AG09319 (cell line): ENCODE measurements around the gene SLC22A16.
"Not testable (repeated sequence)": the region's sequence is repeated elsewhere in the genome, so short reads cannot be mapped to it uniquely, and the experiment has no call there.

Experiments
- DNase-seq: peaks from one replicate; pipeline ENCODE4 v3.0.0-alpha.2; 2010; ENCODE audit warnings: low read depth; ENCODE audit errors: extremely low read depth
- CTCF ChIP-seq: IDR thresholded peaks from 2 replicates; pipeline ENCODE4 v1.5.1; 2011; ENCODE audit warnings: low read depth, mild to moderate bottlenecking, inconsistent platforms, low read length, moderate library complexity

The SLC22A16 gene

GRCh38 chr6:110509617-110510241 lies 33.3 kb upstream of the SLC22A16 start:
- no peak for DNase-seq

DNA sequence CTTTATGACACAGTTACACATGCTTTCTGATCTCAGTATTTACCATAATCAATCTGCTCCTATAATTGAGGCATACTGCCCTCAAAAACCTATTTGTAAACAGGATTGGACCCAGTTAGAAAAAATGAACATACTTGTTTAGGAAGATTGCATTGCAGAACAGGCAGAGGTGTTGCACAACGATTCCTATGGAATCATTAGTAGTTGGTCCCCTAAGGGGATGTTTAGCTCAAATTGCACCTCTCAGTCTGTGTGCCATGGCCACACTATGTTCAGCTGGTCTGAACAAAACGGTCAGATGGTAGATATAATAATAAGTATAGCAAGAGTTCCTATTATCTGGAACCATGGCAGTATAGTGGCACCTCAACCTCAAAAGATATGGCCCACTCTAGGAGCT lies 28.5 kb upstream of the SLC22A16 start:
- not testable (repeated sequence) for DNase-seq

More at GRCh38 chr6:110509617-110510241, 33.3 kb upstream of the SLC22A16 start:
- TF ChIP-seq CTCF, result no peak

- no peak for DNase-seq
- no peak for TF ChIP-seq CTCF
Measured at GRCh38 chr6:110495949-110496348, 19.5 kb upstream of the SLC22A16 start.

DNA sequence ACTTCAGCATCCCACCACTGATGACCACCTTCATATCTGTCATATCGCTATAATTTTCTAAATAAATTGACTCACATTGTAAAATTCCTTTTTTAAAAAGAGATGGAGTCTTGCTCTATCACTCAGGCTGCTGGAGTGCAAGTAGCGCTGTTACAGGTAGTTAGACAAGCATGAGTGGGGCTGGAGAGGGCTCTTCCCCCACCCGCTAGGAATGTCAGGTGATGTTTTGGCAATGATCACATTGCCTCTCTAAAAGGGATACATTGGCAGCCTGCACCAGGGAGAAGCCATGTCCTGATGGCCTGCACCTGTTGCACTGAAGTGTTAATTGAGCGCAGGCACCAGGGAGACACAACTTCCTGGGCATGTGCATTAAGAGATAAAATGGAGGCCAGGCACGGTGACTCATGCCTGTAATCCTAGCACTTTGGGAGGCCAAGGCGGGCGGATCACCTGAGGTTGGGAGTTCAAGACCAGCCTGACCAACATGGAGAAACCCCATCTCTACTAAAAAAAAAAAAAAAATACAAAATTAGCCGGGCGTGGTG lies 16.9 kb upstream of the SLC22A16 start:
- no peak for TF ChIP-seq CTCF
- DNase-seq, result no peak

- TF ChIP-seq CTCF, result no peak
- no peak for DNase-seq
Measured at GRCh38 chr6:110492584-110492983, 16.2 kb upstream of the SLC22A16 start.

DNA sequence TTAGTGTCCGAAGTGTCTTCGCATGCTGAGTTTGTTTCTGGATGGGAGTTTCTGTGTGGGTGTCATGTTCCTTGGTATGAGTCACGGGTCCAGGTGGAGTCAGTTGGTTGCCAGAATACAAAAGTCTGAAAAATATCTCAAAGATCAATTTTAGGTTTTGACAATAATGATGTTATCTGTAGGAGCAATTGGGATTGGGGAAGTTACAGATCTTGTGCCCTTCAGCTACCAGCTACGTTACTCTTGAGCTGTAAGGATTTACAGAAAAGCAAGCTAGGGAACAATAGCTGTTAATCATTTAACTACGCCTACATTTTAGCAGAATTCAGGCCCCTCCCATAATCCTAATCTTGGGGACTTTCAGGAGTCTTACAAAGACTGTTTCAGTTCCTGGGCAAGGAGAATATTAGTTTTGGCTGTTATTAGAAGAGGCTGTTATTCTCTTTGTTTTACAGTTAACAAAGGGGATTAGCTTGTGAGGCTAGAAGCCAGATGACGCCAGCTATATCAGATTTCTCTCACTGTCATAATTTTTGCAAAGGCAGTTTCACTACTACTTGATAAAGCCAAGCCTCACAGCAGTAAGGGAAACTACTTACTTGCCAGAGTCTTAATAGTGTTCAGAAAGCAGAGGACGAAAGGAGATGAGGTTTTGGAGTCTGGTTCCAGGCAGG lies 15.4 kb upstream of the SLC22A16 start:
- no peak for TF ChIP-seq CTCF
- DNase-seq, result no peak

DNA sequence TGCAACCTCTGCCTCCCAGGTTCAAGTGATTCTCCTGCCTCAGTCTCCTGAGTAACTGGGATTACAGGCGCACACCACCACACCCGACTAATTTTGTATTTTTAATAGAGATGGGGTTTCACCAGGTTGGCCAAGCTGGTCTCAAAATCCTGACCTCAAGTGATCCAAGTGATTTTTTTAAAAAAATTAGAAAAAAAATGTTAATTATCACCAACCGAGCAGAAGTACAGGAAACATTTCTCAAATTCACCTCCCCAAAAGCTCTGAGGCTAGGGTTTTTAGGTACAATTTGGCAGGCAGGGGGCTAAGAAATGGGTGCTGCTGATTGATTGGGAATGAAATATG lies 14.9 kb upstream of the SLC22A16 start:
- TF ChIP-seq CTCF, result no peak
- no peak for DNase-seq
